Measurements from ENCODE around the gene SLCO1B3. TPM values are rescaled to one million over a fixed set of nuclear protein-coding genes. Genes with fewer than 3 reads are reported as not detected.

The SLCO1B3 gene
- total RNA-seq, 1 donor from 2014 or later = not detected

DNA sequence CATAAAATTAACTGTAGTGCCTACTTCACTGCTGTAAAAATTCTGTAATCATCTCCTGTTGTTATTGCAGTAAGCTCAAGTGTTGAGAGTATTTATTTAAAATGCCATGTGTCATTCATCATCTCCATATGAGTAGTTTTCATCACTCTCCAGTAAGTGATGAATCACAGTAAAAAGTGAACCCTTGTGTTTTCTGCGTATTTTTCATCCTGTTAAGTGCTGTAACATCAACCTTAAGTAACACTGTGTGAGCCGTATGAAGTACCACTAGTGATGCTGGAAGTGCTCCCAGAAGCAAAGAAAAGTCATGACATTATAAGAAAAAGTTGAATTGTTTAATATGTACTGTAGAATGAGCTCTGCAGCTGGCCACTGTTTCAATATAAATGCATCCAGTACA lies 55.4 kb downstream of the SLCO1B3 start:
- no peak for DNase-seq
- ATAC-seq (ENCODE audit: poor library complexity) = no peak
- intact Hi-C loops (cut with DNase I) = no loop called here

- ATAC-seq (ENCODE audit: poor library complexity) = no peak
- no peak for DNase-seq
- intact Hi-C loops (cut with DNase I) = no loop called here
These were observed 57.8 kb downstream of the SLCO1B3 start for GRCh38 chr12:20868277-20868676.

GRCh38 chr12:20883288-20883687 lies 72.8 kb downstream of the SLCO1B3 start:
- intact Hi-C loops (cut with DNase I) = no loop called here
- peak; percentile 49 for ATAC-seq (ENCODE audit: poor library complexity)
- DNase-seq = no peak

DNA sequence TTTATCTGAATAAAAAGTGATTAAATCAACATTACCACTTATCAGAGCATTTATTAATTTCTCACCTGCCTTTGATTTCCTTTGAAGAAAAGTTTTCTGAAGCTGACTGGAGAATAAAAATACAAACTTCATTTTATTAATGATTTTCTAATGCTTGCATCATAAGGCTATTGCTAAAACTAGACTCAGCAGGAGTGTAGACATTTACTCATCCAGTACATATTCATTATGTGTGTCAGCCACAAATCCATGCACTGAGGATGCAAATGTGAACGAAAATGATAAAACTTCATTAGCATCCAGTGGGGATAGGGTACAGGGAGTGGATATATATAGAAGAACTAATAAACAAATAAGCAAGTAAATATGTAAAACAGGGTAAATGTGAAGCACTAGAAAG lies 74.6 kb downstream of the SLCO1B3 start:
- ATAC-seq (ENCODE audit: poor library complexity) = no peak

DNA sequence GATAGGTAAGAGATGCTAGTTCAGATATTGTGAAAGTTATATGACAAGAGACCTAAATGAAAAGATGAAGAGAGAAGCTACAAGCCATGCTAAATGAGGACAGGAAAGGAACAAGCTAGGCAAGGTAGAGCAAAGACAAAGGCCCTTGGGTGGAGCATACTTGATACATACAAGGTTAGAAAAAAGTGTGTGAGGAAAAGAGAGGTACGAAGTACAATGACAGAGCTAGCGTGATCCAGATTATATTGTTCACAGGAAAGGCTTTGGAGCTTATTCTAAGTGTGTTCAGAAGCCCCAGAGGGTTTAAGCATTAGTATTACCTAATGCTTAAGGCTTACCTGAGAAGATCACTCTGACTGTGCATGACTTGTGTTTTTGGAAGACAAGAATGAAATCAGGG lies 75.0 kb downstream of the SLCO1B3 start:
- DNase-seq (no peak), ATAC-seq (ENCODE audit: poor library complexity) (no peak)
- intact Hi-C loops (cut with DNase I) = no loop called here

More for the DNA sequence above, 74.6 kb downstream of the SLCO1B3 start:
- no peak for DNase-seq
- intact Hi-C loops (cut with DNase I) = no loop called here

GRCh38 chr12:20917269-20917668 lies 106.8 kb downstream of the SLCO1B3 start:
- no peak for DNase-seq
- no peak for ATAC-seq (ENCODE audit: poor library complexity)
- intact Hi-C loops (cut with DNase I) = no loop called here

GRCh38 chr12:20917819-20918218 lies 107.3 kb downstream of the SLCO1B3 start:
- ATAC-seq (ENCODE audit: poor library complexity) (no peak), DNase-seq (no peak)
- intact Hi-C loops (cut with DNase I) = no loop called here

DNA sequence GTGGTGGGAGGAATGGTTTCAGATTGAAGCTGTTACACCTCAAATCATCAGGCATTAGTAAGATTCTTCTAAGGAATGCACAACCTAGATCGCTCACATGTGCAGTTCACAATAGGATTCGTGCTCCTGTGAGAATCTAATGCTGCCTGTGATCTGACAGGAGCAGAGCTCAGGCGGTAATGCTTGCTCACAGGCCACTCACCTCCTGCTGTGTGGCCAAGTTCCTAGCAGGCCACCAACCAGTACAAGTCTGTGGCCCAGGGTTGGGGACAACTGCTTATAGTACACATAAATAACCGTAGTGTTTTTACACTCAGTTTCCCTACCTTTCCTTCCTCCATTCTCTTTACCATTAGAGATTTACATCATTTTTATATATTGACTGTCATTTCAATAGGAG lies 121.4 kb downstream of the SLCO1B3 start:
- DNase-seq = no peak
- intact Hi-C loops (cut with DNase I) = no loop called here
- ATAC-seq (ENCODE audit: poor library complexity) = no peak

DNA sequence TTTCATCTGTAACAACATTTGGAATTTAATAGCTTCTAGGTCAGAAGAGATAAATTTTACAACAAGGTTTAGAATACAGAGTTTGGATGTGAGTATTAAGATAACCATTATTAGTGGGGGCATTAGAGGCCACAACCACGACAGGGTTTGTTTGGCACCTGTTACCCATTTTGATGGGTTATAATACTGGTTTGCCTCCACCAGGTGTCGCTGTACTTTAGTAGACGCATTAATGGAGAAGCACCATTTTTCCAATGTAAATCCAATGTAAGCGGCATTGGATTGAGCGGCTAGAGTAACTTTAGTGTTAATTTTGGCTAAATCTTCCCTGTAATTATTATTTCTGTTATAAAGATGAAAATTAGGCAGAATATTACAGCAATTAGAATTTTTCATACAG lies 136.2 kb downstream of the SLCO1B3 start:
- no peak for ATAC-seq (ENCODE audit: poor library complexity)
- DNase-seq = no peak
- intact Hi-C loops (cut with DNase I) = no loop called here

DNA sequence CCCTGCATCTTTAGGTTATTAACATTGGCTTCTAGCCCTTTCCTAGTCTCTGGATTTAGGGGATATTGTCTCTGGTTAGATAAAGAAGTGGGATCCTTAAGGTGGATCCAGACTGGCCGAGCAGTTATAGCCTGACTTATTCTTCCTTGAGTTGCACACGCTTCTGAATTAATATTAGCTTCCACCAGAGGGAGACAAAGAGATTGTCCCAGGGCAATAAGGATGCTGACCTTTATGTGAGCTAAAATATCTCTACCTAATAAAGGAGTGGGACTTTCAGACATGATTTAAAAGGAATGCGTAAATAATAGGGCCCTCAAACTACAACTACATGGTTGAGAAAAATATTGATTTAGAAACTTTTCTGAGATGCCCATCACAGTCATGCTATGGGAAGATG lies 139.7 kb downstream of the SLCO1B3 start:
- intact Hi-C loops (cut with DNase I) = no loop called here
- DNase-seq = no peak
- no peak for ATAC-seq (ENCODE audit: poor library complexity)

- intact Hi-C loops (cut with DNase I) = no loop called here
- no peak for DNase-seq
- no peak for ATAC-seq (ENCODE audit: poor library complexity)
These were observed 152.8 kb downstream of the SLCO1B3 start for GRCh38 chr12:20963303-20963702.

DNA sequence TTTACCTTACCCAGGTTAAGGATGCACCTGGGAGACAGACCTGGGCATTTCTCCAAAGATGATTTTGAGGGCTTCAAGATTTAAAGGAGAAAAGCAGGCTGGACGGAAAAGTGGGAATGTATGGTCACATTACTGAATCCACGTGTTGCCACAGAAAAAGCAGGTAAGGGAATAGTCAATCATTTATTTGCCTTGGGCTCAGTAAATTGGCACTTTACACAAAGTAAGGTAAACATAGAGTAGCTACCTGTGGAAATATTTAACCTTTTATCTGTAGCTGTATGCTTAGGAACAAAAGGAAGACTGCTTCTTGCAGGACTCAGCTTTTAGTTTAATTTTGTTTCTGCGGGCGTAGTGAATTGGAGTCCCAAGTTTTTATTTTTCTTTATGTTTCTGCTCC lies 153.3 kb downstream of the SLCO1B3 start:
- DNase-seq (no peak), ATAC-seq (ENCODE audit: poor library complexity) (no peak)
- intact Hi-C loops (cut with DNase I) = no loop called here

Other genes with a start within 250 kb of the SLCO1B3 start
- 0.94 TPM for gene SLCO1C1, start 115.4 kb upstream of the SLCO1B3 start, total RNA-seq